Colon (tissue), 2 donors: ENCODE data around the gene MESD.
"Not testable (repeated sequence)": the region's sequence is repeated elsewhere in the genome, so short reads cannot be mapped to it uniquely, and the experiment has no call there.

Experiments
- FAIRE-seq: peaks from 2 replicates; lab custom pipeline; 2012; peaks lifted over from hg19 to GRCh38; lab: Jason Lieb, UNC
- donor health status: control.
- donor health status: control.

MESD gene

DNA sequence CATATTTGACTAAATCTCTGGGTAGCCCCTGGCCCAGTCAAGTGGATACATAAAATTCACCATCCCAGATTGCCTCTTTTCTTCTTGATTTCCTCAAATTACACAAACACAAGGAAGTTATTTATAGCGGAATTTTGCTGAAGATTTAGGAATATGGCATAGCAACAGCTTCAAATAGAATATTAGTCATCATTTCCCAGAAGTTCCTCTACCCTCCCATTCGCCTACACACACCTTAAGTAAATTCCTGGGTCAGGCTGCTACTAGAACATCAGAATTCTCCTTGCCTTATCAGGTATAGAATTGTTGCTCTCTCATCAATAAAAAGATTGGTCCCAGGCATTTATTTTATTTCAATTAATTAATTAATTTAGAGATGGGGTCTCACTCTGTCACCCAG, 31.6 kb downstream of the MESD start:
- no peak for FAIRE-seq

- FAIRE-seq, result no peak
Observed at GRCh38 chr15:80957556-80957955, 32.1 kb downstream of the MESD start.

DNA sequence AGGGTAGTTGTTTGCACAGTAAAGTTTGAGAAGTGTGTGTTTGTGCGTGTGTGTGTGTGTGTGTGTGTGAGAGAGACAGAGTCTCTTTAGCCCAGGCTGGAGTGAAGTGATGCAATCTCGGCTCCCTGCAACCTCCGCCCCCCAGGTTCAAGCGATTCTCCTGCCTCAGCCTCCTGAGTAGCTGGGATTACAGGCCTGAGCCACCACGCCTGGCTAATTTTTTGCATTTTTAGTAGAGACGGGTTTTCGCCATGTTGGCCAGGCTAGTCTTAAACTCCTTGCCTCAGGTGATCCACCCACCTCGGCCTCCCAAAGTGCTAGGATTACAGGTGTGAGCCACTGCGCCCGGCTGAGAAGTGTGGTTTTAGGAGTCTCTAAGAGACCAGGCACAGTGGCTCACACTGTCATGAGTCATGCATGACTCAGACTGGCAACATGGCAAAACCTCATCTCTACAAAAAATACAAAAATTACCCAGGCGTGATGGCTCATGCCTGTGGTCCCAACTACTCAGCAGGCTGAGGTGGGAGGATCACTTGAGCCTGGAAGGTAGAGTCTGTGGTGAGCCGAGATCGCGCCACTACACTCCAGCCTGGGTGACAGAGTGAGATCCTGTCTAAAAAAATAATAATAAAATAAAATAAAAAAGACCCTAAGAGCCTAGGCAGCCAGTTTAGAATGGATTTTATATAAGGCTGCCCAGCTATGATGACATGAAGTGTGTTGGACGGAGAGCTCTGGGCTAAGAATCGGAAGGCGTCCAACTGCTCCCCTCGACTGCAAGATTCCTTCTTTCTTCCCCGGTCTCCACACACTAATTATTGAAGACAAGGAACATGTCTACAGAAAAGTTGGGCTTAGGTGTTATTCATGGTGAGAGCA, 33.8 kb downstream of the MESD start:
- FAIRE-seq, result not testable (repeated sequence)

- no peak for FAIRE-seq
Observed at GRCh38 chr15:80953953-80954778, 35.5 kb downstream of the MESD start.

- no peak for FAIRE-seq
Observed at GRCh38 chr15:80953001-80953952, 36.3 kb downstream of the MESD start.

- no peak for FAIRE-seq
Observed at GRCh38 chr15:80951941-80952340, 37.7 kb downstream of the MESD start.

DNA sequence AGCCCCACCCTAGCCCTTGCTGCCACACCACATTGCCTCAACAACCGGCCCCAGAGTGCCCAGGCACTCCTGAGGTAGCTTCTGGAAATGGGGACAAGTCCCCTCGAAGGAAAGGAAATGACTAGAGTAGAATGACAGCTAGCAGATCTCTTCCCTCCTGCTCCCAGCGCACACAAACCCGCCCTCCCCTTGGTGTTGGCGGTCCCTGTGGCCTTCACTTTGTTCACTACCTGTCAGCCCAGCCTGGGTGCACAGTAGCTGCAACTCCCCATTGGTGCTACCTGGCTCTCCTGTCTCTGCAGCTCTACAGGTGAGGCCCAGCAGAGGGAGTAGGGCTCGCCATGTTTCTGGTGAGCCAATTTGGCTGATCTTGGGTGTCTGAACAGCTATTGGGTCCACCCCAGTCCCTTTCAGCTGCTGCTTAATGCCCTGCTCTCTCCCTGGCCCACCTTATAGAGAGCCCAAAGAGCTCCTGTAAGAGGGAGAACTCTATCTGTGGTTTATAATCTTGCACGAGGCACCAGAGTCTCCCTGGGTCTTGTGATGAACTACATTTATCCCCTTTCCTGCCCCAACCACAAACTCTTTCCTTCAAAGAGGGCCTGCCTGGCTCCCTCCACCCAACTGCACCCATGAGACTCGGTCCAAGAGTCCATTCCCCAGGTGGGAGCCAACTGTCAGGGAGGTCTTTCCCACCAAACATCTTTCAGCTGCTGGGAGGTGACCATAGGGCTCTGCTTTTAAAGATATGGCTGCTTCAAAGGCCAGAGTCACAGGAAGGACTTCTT, 39.1 kb downstream of the MESD start:
- FAIRE-seq, result no peak

DNA sequence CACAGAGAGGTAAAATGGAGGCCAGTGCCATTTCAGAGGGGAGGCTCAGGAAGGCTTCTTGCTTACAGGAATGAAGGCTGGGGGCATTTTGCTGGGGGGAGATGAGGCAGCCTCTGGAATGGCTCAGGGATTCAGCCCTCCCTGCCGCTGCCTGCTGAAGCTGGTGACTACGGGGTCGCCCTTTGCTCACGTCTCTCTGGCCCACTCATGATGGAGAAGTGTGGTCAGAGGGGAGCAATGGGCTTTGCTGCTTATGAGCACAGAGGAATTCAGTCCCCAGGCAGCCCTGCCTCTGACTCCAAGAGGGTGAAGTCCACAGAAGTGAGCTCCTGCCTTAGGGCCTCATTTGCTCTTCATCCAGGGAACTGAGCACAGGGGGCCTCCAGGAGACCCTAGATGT, 39.9 kb downstream of the MESD start:
- FAIRE-seq, result no peak

- no peak for FAIRE-seq
Observed at GRCh38 chr15:80948651-80949292, 40.8 kb downstream of the MESD start.

DNA sequence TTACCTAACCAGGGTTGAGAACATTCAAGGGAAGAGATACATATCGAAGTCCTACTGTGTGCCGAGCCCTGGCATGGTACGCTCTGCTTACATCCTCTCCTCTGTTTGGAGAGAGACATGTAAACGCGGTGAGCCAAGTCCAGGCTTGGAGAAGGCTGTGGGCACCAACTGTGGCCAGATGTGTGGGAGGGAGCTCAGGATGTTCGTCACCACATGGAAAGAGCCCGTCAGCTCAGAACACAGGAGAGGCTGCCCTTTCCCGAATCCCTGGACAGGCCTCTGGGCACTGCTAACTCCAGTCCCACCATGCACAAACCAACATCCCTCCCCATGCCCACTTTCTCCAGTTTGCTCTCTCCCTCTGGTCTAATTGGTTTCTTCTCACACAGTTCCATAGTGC, 43.0 kb downstream of the MESD start:
- FAIRE-seq, result no peak

DNA sequence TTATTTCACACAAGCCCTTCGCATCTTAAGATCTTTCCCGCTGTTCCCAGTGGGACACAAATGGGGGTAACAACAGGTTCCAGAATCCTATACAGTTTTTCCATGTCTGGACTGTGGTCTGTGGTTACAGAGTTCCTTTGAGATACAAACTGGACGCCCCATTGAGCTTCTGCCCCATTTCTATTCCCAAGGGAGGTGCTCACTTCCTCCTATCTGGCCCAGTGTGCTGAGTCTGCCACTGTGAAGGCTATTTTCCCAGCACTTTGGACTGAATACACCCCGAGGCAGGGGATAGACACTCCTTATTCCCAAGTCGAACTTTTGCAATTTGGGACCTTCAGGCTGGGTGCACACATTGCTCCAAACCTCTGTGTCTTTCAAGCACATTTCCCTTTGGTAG, 44.0 kb downstream of the MESD start:
- FAIRE-seq, result no peak

GRCh38 chr15:80944818-80945217, 44.8 kb downstream of the MESD start:
- no peak for FAIRE-seq

GRCh38 chr15:80942746-80943565, 46.7 kb downstream of the MESD start:
- FAIRE-seq, result no peak

DNA sequence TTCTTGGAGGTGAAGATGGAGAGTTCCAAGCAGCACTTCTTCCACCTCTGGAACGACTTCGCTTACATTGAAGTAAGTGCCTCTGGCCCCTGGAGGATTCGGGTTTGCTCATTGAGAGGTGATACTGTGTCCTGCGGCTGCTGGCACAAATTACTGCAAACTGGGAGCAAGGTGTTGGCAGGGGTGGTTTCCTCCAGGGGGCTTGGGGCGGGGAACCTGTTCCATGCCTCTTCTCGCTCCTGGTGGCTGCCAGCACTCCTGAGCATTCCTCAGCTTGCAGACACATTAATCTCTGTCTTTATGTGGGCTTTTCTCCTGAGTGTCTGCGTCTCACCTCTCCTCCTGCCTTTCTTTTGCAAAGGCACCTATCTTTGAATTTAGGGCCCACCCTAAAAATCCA, 47.4 kb downstream of the MESD start:
- no peak for FAIRE-seq

- FAIRE-seq, result no peak
Observed at GRCh38 chr15:80940851-80941250, 48.8 kb downstream of the MESD start.

DNA sequence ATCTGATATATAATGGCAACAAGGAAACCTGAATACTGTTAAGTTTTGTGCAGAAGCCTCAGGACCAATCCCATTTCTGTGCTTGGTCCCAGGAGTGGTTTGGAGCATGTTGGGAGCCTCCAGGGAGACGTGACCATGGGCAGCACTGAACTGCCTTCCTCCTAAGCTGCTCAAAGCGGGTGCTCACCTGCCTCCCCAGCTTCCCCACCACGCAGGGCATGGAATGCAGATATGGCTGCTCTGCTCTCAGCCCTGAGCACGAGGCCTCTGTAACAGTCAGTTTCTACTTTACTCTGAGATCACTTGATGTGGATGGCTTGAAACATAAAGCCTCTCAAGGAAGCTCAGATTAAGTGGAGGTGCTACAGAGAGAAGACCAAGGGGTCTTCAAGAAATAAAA, 49.3 kb downstream of the MESD start:
- FAIRE-seq, result no peak

DNA sequence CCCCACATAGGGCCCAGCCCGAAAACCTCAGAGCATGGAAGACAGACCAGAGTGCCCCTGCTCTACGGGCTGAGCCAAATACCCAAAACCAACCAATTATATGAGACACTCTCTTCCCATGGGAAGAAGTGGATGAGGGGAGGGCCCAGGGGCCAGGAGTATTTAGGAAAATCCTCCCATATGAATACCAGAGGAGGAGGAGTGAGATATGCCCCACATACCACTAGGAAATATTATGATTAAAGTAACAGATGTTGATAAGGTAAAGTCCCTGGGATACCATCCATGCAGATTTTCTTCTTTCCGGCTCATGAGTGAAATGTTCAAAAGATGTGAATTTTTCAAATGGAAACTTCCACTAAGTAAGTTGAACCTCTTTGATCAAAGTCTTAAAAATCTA, 50.4 kb downstream of the MESD start:
- FAIRE-seq, result no peak

- no peak for FAIRE-seq
Observed at GRCh38 chr15:80937718-80938117, 51.9 kb downstream of the MESD start.

GRCh38 chr15:80936288-80937078, 53.1 kb downstream of the MESD start:
- FAIRE-seq, result no peak
